GM23338 (cell line): ENCODE data around the gene ZFHX2. TPM values are rescaled to one million over a fixed set of nuclear protein-coding genes. Genes with fewer than 3 reads are reported as not detected.

Experiments used
- ATAC-seq: fragments of 200-7000 bp; cut with Tn5 transposase; 3 replicates; pipeline ENCODE4 v1.9.1; 2020
- DNase-seq: peaks from one replicate; pipeline ENCODE4 v3.0.0-alpha.2; 2015; ENCODE audit warnings: low spot score
- H2AFZ ChIP-seq: fragments of 200-600 bp; sonication (generic); 2 replicates; pipeline ENCODE4 v1.8.0; 2016; ENCODE audit warnings: antibody characterized with exemption, mild to moderate bottlenecking, moderate library complexity
- H3F3A ChIP-seq: fragments of 200-600 bp; sonication (generic); replicated peaks from 2 replicates; pipeline ENCODE4 v1.8.0; 2017; ENCODE audit warnings: antibody characterized with exemption, mixed run types, low read depth
- H3K27ac ChIP-seq: fragments of 200-600 bp; sonication (generic); 2 replicates; pipeline ENCODE4 v1.6.1; 2016; ENCODE audit warnings: low read depth
- H3K27me3 ChIP-seq: fragments of 200-600 bp; sonication (generic); 2 replicates; pipeline ENCODE4 v1.8.0; 2016; ENCODE audit warnings: mild to moderate bottlenecking, mixed run types, moderate library complexity; ENCODE audit not compliant: insufficient read depth
- H3K36me3 ChIP-seq: fragments of 200-600 bp; sonication (generic); 2 replicates; pipeline ENCODE4 v1.8.0; 2016; ENCODE audit warnings: mild to moderate bottlenecking; ENCODE audit not compliant: insufficient read depth
- H3K4me1 ChIP-seq: fragments of 200-600 bp; sonication (generic); 2 replicates; pipeline ENCODE4 v1.8.0; 2016; ENCODE audit warnings: mild to moderate bottlenecking, moderate library complexity; ENCODE audit not compliant: insufficient read depth
- H3K4me2 ChIP-seq: fragments of 200-600 bp; sonication (generic); 2 replicates; pipeline ENCODE4 v1.7.1; 2017; ENCODE audit warnings: mixed run types
- H3K4me3 ChIP-seq: fragments of 200-600 bp; sonication (generic); 2 replicates; pipeline ENCODE4 v1.6.1; 2016; ENCODE audit warnings: mixed run types
- H3K79me2 ChIP-seq: fragments of 200-600 bp; sonication (generic); replicated peaks from 2 replicates; pipeline ENCODE4 v1.8.0; 2017; ENCODE audit warnings: mild to moderate bottlenecking; ENCODE audit not compliant: insufficient read depth
- H3K9me2 ChIP-seq: fragments of 200-600 bp; sonication (generic); 2 replicates; pipeline ENCODE4 v1.8.0; 2017; ENCODE audit not compliant: insufficient read depth
- H4K20me1 ChIP-seq: fragments of 200-600 bp; sonication (generic); replicated peaks from 2 replicates; pipeline ENCODE4 v1.8.0; 2017; ENCODE audit warnings: mild to moderate bottlenecking; ENCODE audit not compliant: insufficient read depth
- H3K27ac Mint-ChIP-seq: 2 replicates; pipeline ENCODE4 v1.8.0; 2020; ENCODE audit warnings: inconsistent platforms, mild to moderate bottlenecking, moderate library complexity, mixed read lengths
- H3K27me3 Mint-ChIP-seq: 3 replicates; pipeline ENCODE4 v1.8.0; 2022; ENCODE audit warnings: low read depth, mild to moderate bottlenecking, moderate library complexity, mixed read lengths, inconsistent platforms; ENCODE audit not compliant: insufficient read depth, poor library complexity
- H3K36me3 Mint-ChIP-seq: 3 replicates; pipeline ENCODE4 v1.8.0; 2021; ENCODE audit warnings: low read depth, mild to moderate bottlenecking, inconsistent platforms, moderate library complexity, mixed read lengths
- H3K4me1 Mint-ChIP-seq: 3 replicates; pipeline ENCODE4 v1.8.0; 2020; ENCODE audit warnings: mild to moderate bottlenecking, inconsistent platforms, mixed read lengths
- H3K4me3 Mint-ChIP-seq: 3 replicates; pipeline ENCODE4 v1.8.0; 2021; ENCODE audit warnings: moderate library complexity, mild to moderate bottlenecking, inconsistent platforms, mixed read lengths
- H3K9me3 Mint-ChIP-seq: 3 replicates; pipeline ENCODE4 v1.8.0; 2020; ENCODE audit warnings: moderate library complexity, mild to moderate bottlenecking, inconsistent platforms, mixed read lengths
- CREB1 ChIP-seq: fragments of 250-450 bp; sonication (Bioruptor Pico); IDR thresholded peaks from 2 replicates; pipeline ENCODE4 v1.5.0; 2020; ENCODE audit warnings: low read depth, mild to moderate bottlenecking, moderate library complexity
- CTCF ChIP-seq, 2 experiments: fragments of 200-600 bp in 1 of 2; sonication (generic) in 1 of 2; conservative IDR thresholded peaks; 2 replicates each; pipeline versions ENCODE4 v1.5.1 to v1.6.1; 2016 to 2017; ENCODE audit warnings: antibody characterized with exemption in 2 of 2, low read depth in 2 of 2, mild to moderate bottlenecking in 2 of 2, moderate library complexity in 1 of 2
- ETS1 ChIP-seq: IDR thresholded peaks from 2 replicates; pipeline ENCODE4 v1.6.1; 2016; ENCODE audit warnings: antibody characterized with exemption
- EZH2 ChIP-seq: fragments of 200-600 bp; sonication (generic); IDR thresholded peaks from one replicate; pipeline ENCODE4 v1.8.0; 2017; ENCODE audit warnings: antibody characterized with exemption, mild to moderate bottlenecking, low read depth; ENCODE audit not compliant: unreplicated experiment
- JUNB ChIP-seq: IDR thresholded peaks from one replicate; pipeline ENCODE4 v1.6.1; 2016; ENCODE audit warnings: antibody characterized with exemption; ENCODE audit not compliant: unreplicated experiment
- NANOG ChIP-seq: IDR thresholded peaks from 2 replicates; pipeline ENCODE4 v1.6.1; 2016; ENCODE audit warnings: antibody characterized with exemption, borderline replicate concordance
- REST ChIP-seq: IDR thresholded peaks from one replicate; pipeline ENCODE4 v1.6.1; 2018; ENCODE audit warnings: antibody characterized with exemption; ENCODE audit not compliant: unreplicated experiment
- STAT1 ChIP-seq: IDR thresholded peaks from one replicate; pipeline ENCODE4 v1.6.1; 2016; ENCODE audit warnings: antibody characterized with exemption; ENCODE audit not compliant: unreplicated experiment
- ZNF114 ChIP-seq: fragments of 250-450 bp; sonication (Bioruptor Pico); IDR thresholded peaks from 2 replicates; pipeline ENCODE4 v1.5.0; 2020; ENCODE audit warnings: mild to moderate bottlenecking, moderate library complexity
- ZNF331 ChIP-seq: fragments of 250-450 bp; sonication (Bioruptor Pico); IDR thresholded peaks from 2 replicates; pipeline ENCODE4 v1.5.0; 2020; ENCODE audit warnings: low read depth, mild to moderate bottlenecking, moderate library complexity
- ZNF462 ChIP-seq: fragments of 250-450 bp; sonication (Bioruptor Pico); IDR thresholded peaks from 2 replicates; pipeline ENCODE4 v1.5.0; 2020; ENCODE audit warnings: mild to moderate bottlenecking, moderate library complexity
- polyA plus RNA-seq: library from polyadenylated mRNA; unstranded; fragments of >200 nt; fragmentation: Nextera tagmentation; extraction: Ambion mirVana; gene quantifications from 2 replicates; pipeline ENCODE4 v1.2.1, GENCODE V29; 2016
- total RNA-seq: library from RNA; depleted of rRNA; stranded (reverse); fragments of >200 nt; shearing (Covaris generic); gene quantifications from 2 replicates; pipeline ENCODE4 v1.2.3, GENCODE V29; 2014

The ZFHX2 gene
- total and polyA plus RNA-seq, 2 experiments from 2014 or later: 11.6 to 18.5 TPM

- Histone ChIP-seq H3F3A (0 out of 2 replicates have a peak, but pooled peaks cover 10% of the 10 kb centered on the region), H3K9me2 (no peaks in the 10 kb centered on the region), H3K4me1 (peaks cover 15% of the 10 kb centered on the region), H3K36me3 (no peaks in the 10 kb centered on the region), H4K20me1 (no peaks in the 10 kb centered on the region), H3K4me2 (no peak overlapping the region), H3K4me3 (no peak overlapping the region), H3K27me3 (no peaks in the 10 kb centered on the region), H3K27ac (no peak overlapping the region), H2AFZ (no peak overlapping the region), H3K79me2 (no peaks in the 10 kb centered on the region)
- no peak for DNase-seq
- no peak overlapping the region for H3K27ac Mint-ChIP-seq
- peaks cover 13% of the 10 kb centered on the region for H3K27me3 Mint-ChIP-seq
- H3K4me1 Mint-ChIP-seq: peaks cover 12% of the 10 kb centered on the region
- H3K9me3 Mint-ChIP-seq: peaks cover 17% of the 10 kb centered on the region; the same call in 2 of the 3 replicates
- ATAC-seq: no peak
- H3K36me3 Mint-ChIP-seq: peaks cover 3% of the 10 kb centered on the region; the same call in 1 of the 3 replicates
- TF ChIP-seq ZNF331 (CRISPR knock-in tag): no peak
- no peak for TF ChIP-seq REST
- TF ChIP-seq CTCF (conservative IDR thresholded peaks at IDR 0.05; ENCODE audit: low read depth in 2 of 2): no peak
- TF ChIP-seq ZNF114 (CRISPR knock-in tag): no peak
- TF ChIP-seq JUNB: no peak
- no peak for TF ChIP-seq ETS1
- TF ChIP-seq STAT1: no peak
- no peak for TF ChIP-seq CREB1 (CRISPR knock-in tag)
- TF ChIP-seq NANOG: no peak
- TF ChIP-seq EZH2: no peak
- no peak for TF ChIP-seq ZNF462 (CRISPR knock-in tag)
- H3K4me3 Mint-ChIP-seq: no peak overlapping the region
Measured at GRCh38 chr14:23582906-23583760, 31.6 kb upstream of the ZFHX2 start.
